ENCODE measurements around the gene STARD3NL.

GRCh38 chr7:38163671-38164070 is 14.4 kb upstream of the STARD3NL start:
- TF ChIP-seq POLR2A (IDR thresholded peaks at IDR 0.05; ENCODE audit: low read depth, low read length) (no peak), SPI1 (IDR thresholded peaks at IDR 0.05; ENCODE audit: low read depth, low read length) (no peak), POLR2AphosphoS5 (IDR thresholded peaks at IDR 0.05; ENCODE audit: low read depth, low read length) (no peak), TAF1 (IDR thresholded peaks at IDR 0.05; ENCODE audit: low read depth, low read length) (no peak), POU2F2 (IDR thresholded peaks at IDR 0.05; ENCODE audit: low read depth, low read length) (no peak)
